PFSK-1 (cell line): Measurements from ENCODE around the gene TIMM8B.

Source experiments
- FOXP2 ChIP-seq: optimal IDR thresholded peaks from 2 replicates; pipeline ENCODE3; 2011; ENCODE audit warnings: borderline replicate concordance, control low read depth, inconsistent platforms; ENCODE audit not compliant: insufficient read depth; ENCODE audit errors: extremely low read length, extremely low read depth
- POLR2AphosphoS5 ChIP-seq: IDR thresholded peaks from 2 replicates; pipeline ENCODE4 v1.6.1; 2012; ENCODE audit warnings: low read depth, mild to moderate bottlenecking, control low read depth, low read length, moderate library complexity
- SIN3A ChIP-seq: IDR thresholded peaks from 2 replicates; pipeline ENCODE4 v1.6.1; 2012; ENCODE audit warnings: mild to moderate bottlenecking, low read length, moderate library complexity, borderline replicate concordance; ENCODE audit not compliant: insufficient read depth
- TAF1 ChIP-seq: IDR thresholded peaks from 2 replicates; pipeline ENCODE4 v1.6.1; 2012; ENCODE audit warnings: low read length, control low read depth, borderline replicate concordance; ENCODE audit not compliant: insufficient read depth
- TF ChIP-seq, protein P1 (sequence below), 2 experiments: IDR thresholded peaks; 2 replicates each; pipeline versions ENCODE4 v1.6.1 to v1.8.0; 2011 to 2012; ENCODE audit warnings: low read depth in 2 of 2, low read length in 2 of 2, control low read depth in 1 of 2, inconsistent platforms in 1 of 2, mild to moderate bottlenecking in 1 of 2, moderate library complexity in 1 of 2; ENCODE audit not compliant: insufficient read depth in 1 of 2

DNA sequence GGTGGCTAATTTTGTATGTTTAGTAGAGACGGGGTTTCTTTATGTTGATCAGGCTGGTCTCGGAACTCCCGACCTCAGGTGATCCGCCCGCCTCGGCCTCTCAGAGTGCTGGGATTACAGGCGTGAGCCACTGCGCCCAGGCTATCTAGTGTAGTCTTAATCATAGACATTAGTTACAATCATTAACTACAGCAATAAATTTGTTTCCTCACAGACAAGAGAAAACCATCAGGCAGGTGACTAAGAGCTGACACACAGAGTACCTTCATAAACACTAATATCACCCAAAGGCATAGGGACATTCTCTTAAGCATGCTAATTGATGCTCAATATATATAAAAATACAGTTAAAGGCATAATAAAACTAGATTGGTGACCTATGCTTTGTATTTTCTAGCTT lies 19.5 kb upstream of the TIMM8B start:
- TF ChIP-seq, protein P1, sequence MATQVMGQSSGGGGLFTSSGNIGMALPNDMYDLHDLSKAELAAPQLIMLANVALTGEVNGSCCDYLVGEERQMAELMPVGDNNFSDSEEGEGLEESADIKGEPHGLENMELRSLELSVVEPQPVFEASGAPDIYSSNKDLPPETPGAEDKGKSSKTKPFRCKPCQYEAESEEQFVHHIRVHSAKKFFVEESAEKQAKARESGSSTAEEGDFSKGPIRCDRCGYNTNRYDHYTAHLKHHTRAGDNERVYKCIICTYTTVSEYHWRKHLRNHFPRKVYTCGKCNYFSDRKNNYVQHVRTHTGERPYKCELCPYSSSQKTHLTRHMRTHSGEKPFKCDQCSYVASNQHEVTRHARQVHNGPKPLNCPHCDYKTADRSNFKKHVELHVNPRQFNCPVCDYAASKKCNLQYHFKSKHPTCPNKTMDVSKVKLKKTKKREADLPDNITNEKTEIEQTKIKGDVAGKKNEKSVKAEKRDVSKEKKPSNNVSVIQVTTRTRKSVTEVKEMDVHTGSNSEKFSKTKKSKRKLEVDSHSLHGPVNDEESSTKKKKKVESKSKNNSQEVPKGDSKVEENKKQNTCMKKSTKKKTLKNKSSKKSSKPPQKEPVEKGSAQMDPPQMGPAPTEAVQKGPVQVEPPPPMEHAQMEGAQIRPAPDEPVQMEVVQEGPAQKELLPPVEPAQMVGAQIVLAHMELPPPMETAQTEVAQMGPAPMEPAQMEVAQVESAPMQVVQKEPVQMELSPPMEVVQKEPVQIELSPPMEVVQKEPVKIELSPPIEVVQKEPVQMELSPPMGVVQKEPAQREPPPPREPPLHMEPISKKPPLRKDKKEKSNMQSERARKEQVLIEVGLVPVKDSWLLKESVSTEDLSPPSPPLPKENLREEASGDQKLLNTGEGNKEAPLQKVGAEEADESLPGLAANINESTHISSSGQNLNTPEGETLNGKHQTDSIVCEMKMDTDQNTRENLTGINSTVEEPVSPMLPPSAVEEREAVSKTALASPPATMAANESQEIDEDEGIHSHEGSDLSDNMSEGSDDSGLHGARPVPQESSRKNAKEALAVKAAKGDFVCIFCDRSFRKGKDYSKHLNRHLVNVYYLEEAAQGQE (IDR thresholded peaks at IDR 0.05; ENCODE audit: insufficient read depth in 1 of 2, low read depth in 2 of 2, low read length in 2 of 2): no peak
- no peak for TF ChIP-seq SIN3A
- TF ChIP-seq POLR2AphosphoS5: no peak
- no peak for TF ChIP-seq TAF1
- no peak for TF ChIP-seq FOXP2
